HG03060 (cell line): ENCODE measurements around the gene DEPP1.

Experiments
- ATAC-seq: cut with Tn5 transposase; IDR thresholded peaks from one replicate; pipeline ENCODE4 v1.9.1; 2021; ENCODE audit warnings: low read depth, moderate number of reproducible peaks; ENCODE audit not compliant: unreplicated experiment

Gene DEPP1

DNA sequence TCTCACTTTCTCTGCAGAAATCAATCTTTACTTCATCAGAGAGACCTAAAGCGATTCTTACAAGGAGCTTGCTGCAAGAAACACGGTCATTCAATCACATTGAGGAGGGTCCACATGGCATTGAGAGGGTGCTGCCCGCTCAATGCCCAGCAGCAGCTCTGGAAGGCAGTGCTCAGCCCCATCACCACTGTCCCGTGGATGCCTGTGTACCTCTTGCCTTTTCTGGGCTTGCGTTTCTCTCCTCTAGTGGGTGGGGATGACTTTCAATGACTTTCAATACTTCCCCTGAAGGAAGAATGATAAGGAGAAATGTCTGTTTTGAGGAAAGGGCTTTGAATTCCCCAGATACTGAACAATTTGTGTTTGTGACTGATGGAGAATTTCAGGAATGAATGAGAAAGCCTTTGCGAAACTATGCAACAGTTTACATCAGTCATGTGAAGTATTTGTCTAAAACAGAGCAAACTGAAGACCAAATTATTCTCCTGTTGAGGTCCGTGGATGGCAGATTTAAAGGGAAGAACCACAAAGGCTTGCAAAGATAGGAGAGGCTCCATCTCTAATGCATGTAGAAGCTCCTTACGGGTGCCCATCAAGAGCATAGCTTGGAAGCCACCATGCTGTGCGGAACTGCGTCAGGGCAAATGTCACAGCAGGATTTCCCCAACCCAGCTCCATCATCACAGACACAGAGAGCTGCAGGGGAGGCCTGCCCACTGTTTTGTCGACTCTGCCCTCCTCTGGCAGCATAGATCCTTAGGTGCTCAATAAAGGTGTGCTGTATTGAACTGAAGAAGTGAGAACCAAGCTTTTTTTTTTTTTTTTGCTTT lies 15.5 kb upstream of the DEPP1 start:
- no peak for ATAC-seq

DNA sequence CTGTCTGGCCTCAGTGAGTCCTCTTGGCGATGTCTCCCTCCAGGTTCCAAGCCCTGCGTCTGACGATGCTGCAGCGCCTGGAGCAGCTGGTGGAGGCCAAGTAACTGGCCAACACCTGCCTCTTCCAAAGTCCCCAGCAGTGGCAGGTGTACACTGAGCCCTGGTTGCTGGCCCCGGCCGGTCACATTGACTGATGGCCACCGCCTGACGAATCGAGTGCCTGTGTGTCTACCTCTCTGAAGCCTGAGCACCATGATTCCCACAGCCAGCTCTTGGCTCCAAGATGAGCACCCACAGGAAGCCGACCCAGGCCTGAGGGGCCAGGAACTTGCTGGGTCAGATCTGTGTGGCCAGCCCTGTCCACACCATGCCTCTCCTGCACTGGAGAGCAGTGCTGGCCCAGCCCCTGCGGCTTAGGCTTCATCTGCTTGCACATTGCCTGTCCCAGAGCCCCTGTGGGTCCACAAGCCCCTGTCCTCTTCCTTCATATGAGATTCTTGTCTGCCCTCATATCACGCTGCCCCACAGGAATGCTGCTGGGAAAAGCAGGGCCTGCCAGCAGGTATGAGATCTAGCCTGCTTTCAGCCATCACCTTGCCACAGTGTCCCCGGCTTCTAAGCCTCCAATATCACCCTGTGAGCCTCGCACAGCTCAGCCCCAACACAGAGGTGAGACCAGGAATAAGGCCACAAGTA lies 14.8 kb upstream of the DEPP1 start:
- ATAC-seq: no peak

DNA sequence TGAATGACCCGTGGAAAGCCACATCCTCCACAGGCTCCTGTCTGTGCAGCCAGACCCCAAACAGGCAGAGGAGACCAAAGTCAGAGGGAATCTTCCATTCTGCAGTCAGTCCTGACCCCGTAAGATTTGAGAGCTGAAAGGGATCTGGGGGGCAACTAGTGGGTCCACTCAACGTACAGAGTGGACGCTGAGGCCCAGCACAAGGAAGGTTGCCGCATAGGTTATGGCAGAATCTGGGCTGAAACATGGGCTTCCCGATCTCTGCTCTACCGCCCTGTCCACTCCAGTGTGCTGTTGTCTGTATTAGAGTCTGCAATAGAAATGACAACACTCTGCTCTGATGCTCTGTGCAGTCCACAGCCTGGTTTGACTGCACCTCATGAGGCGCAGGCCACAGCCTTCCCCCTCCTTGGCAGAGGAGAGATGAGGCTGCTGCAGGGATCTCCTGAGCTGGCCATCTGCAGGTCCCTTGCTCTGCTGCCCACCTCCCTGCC lies 14.2 kb upstream of the DEPP1 start:
- no peak for ATAC-seq

DNA sequence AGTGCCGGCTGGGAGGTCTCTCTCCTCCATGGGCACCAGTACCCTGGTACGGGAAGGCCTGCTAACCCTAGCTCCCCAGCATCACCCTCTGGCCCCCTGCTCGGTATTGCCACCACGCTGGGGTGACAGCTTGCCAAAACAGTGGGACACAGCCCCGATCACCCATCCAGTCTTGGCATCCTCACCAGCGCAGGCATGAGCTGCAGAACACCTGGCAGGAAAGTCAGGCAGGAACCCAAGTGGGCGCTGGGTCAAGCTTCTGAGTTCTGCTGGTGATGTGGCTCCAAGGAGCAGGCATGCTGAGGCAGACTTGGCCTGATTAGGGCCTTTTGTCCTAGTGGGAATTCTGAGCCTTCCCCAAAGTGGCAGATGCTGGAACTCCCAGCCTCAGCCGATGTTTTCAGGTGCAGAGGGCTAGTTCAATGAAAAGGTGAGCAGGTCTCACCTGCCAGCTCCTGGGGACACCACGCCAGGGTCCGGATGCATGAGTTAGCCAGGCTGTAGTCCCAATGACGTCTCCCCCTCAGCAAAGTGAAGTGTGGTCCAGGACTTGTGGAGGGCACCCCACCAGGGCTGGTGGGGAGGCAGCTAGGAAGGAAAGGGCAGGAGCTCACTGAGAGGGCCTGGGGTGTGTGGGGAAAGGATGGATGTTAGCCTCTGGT lies 13.6 kb upstream of the DEPP1 start:
- no peak for ATAC-seq

DNA sequence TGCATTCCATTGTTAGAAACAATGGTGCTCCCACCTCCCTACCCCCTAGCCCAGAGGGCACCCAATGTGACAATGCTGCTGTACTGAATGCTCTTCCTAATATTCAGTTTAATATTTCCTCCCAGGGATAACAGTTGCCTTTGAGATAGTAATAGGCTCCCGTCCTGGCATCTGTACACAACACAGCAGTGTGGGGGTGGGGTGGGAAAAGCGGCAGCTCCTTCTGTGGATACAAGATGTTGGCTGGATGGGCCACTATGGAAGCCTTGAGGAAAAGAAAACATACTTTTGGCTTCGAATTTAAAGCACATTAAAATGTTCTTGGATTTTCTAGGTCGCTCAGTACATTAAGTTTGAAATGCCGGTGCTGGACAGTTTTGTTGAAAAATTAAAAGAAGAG lies 13.0 kb upstream of the DEPP1 start:
- ATAC-seq: no peak

DNA sequence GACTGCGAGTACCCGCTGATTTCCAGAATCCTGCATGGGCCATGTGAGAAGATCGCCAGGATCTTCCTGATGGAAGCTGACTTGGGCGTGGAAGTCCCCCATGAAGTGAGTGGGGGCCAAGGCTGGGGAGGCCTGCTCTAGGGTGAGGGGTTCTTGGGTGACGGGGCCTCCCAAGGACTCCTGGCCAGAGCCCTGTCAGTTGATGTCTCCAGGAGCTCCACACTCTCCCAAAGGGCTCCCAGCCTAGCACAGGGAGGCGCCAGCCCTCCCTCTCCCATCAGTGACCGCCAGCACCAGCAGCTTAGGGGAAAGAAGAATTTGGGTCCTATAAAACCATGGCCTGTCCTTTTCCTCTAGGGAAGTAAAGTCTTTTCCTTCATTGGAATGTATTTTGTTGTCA lies 12.4 kb upstream of the DEPP1 start:
- ATAC-seq: no peak

DNA sequence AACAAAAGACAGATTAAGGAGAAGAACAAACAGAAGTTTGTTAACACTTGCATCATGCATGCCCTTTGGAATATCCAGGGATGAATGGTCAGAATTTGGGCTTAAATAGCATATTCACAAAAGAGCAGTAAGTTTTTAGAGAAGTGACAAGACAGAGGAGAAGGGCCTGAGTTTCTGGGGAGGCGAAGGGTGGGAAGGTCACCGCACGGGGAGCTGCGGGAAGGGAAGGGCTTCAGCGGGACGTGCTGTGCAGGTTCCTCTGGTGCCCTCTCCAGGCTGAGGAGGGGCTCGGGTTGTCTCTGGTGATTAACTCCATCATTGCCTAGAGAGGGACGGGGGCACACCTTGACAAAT lies 11.7 kb upstream of the DEPP1 start:
- no peak for ATAC-seq

DNA sequence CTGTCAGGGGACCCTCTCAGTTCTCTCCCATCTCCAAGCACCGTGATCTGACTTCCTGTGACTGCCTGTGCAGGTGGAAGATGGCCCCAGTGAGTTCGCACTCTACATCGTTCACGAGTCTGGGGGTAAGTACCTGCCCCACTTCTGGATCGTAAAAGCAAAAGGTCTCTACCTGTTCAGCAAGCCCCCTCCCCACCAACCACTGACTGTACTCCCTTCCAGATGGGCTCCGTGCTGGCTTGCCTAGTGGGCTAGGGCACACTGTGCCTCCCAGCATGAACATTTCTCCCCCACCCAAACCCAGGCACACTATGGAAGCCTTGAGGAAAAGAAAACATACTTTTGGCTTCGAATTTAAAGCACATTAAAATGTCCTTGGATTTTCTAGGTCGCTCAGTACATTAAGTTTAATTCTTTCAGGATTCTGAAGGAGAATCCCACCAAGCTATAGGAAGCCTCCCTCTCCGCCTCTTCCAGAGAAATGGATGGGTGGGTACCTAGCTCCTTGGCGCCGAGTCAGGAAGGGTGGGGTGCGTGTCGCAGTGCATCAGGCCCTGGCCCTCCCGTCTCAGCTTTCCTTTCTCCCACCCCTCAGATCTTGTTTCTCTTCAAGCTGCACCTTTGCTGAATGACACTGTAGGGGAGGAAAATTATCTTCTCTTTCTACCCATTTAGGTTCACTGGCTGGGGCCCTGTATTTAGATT lies 11.1 kb upstream of the DEPP1 start:
- no peak for ATAC-seq

DNA sequence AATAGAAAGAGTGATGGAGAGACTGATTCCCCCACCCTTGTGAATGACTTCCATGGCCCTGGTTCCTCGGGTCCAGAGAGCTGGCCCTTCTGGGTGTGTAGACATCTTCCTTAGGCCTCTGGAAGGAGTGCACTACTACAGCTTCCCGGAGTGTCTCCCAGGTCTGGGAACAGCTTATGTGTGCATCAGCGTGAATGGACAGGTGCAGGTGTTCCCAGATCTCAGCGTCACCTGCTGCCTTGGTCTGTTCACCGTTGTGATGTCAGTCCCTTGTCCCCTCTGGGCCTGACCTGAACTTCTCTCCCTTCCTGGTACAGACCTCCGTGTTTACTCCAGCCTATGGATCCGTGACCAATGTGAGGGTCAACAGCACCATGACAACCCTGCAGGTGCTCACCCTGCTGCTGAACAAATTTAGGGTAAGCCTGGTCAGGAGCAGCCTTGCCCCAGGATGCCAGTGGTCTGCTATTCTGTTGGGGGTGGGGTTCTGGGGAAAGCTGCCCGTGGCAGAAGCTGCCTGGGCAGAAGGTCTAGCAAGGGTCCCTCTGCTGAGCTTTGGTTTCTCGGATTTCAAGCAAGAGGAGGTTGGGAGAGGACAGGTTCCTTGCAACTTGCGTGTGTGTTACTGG lies 10.5 kb upstream of the DEPP1 start:
- no peak for ATAC-seq

DNA sequence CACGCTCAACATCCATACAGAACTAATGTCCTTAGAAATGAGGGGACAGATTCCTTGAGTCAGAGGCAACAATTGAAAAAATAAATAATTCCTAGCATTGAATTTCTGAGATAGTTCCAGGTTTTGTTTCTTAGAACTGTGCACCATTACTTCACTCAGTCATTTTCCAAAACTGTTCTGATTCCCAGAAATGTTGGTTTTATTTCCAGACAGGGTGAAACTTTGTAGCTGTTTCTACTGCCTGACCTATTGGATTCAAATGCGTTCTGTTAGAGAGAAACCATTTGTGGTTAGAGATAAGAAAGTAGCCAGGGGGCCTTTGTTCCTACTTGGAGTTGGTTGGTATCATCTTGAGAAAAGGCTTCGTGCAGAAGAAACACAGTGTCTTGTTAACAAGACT lies 8.1 kb upstream of the DEPP1 start:
- no peak for ATAC-seq

DNA sequence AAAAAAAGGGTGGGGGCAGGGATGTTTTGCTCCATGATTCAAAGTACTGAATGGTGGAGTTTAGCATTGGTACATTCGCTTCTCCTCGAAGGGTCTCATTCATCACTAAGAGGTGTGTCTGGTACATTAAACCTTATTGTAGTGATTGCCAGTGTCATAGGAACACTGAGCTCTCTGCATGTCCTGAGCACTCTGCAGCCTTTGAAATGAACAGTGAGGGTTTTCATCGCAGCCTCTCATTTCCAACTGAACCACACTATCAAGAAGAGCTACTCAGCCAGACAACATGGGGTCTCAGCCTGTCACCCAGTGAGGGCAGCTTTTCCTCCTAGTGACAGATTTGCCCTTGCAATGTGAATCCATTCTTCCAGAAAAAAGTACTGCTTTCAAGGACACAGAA lies 7.6 kb upstream of the DEPP1 start:
- no peak for ATAC-seq

DNA sequence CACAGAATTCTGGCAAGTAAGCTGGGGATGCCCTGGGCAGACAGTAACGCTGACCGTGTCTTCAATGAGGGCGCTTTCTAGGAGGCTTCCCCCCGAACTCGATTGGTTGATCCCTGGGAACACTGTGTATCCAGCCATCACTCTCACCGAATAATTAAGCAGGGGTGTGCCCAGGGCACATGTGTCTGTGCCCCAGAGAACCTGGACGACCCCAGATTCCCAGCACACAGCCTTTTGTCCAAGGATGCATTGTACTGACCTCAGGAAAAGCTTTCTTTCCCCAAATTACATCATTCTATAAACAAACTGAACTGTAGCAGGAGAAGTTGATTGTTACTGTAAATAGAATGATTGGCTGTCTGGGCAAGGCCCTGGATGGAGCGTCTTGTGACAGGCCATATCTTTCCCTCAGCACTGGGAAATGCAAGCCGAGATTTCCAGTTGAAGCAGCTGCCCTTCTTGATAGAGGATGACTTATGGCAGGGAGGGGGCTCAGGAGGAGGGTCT lies 6.6 kb upstream of the DEPP1 start:
- no peak for ATAC-seq

DNA sequence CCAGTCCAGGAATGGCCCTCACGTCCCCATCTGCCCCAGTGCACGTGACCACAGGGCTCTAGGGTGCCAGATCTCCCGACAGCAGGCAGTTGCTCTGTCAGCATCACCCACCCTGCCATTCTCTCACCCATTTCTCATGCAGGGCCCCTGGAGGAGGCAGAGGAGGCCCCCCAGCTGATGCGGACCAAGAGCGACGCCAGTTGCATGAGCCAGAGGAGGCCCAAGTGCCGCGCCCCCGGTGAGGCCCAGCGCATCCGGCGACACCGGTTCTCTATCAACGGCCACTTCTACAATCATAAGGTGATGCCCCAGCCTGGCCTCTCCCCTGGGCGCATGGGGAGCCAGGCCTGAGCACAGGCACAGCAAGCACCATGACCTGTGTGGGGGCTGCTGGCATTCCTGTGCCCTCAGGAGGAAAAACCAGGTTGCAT lies 6.1 kb upstream of the DEPP1 start:
- no peak for ATAC-seq

DNA sequence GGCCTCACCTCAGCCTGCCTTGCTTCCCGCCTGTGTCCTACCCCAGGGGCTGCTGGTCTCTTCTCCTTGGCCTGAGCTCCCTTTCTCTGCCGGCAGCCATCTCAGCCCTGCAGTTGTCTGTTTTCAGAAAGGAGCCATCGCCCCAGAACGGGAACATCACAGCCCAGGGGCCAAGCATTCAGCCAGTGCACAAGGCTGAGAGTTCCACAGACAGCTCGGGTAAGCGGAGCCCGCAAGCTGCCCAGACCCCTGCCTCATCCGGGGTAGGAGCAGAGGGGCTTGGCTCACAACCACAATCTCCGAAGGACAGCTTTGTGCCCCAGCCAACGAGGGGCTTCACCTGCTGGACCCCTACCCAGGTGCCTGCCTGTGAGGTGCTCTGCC lies 5.3 kb upstream of the DEPP1 start:
- ATAC-seq: no peak

DNA sequence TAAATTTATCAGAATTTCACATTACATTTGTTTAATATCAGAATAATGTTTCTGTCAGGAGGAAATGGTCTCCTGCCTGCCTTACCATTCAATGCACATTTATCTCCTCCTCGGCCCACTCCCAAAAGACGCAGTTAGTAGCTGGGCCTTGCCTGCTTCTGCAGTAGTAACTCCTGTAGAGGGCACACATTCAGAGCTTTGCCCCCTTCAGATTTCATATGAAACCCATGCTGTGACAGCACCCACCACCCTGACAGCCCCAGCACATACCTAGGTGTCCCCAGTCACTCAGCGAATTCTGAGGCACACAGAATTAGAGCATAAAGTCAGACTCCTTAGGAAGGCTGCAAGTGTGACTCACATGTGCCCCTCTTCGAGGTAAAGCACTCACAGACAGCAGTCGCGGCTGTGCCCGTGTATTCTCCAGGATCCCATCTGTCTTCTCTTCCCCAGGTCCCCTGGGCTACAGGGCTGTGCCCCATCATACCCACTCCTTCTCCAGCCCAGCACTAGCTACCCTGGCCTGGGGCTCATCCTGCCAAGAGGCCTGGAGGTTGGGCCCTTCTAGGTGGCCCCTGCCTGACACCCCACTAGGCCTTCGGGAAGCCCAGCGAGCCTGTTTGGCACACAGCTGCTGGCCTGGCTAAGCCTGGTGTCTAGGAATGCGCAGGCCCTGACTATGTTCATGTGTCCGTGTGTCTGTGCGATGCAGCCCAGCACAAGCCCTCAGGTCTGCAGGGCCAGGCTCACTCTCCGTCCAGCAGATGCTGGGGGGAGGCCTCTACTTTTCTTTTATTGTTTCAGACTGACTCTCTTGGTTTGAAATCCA lies 4.7 kb upstream of the DEPP1 start:
- no peak for ATAC-seq

DNA sequence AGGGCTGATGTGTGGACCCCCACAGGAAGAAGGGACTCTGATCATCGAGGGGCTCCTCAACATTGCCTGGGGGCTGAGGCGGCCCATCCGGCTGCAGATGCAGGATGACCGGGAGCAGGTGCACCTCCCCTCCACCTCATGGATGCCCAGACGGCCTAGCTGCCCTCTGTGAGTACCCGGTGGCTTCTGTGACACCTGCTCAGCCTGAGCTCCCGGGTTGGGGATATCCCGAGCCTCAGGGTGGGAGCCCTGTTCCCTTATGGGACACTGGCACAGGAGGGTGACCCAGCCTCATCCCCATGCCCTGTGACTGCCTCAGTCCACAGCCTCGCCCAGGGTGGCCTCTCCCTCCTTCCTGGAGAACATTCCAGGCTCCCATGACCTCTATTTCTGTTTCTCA lies 3.9 kb upstream of the DEPP1 start:
- no peak for ATAC-seq

DNA sequence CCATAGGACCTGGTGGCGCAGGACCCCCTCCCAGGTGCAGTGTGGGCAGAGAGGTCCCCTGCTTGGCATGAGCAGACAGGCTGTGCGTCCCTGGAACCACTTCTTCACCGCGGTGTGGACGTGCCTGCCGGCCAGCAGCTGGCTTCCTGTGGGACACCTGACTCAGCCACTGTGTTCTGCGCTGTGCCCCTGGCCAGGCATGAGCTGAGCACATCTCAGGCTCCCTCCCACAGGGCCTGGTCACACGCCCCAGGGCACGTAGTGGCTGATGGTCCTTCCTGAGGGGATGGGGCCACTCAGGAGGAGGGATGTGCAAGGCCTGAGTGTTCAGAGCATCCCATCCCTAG lies 3.5 kb upstream of the DEPP1 start:
- no peak for ATAC-seq

DNA sequence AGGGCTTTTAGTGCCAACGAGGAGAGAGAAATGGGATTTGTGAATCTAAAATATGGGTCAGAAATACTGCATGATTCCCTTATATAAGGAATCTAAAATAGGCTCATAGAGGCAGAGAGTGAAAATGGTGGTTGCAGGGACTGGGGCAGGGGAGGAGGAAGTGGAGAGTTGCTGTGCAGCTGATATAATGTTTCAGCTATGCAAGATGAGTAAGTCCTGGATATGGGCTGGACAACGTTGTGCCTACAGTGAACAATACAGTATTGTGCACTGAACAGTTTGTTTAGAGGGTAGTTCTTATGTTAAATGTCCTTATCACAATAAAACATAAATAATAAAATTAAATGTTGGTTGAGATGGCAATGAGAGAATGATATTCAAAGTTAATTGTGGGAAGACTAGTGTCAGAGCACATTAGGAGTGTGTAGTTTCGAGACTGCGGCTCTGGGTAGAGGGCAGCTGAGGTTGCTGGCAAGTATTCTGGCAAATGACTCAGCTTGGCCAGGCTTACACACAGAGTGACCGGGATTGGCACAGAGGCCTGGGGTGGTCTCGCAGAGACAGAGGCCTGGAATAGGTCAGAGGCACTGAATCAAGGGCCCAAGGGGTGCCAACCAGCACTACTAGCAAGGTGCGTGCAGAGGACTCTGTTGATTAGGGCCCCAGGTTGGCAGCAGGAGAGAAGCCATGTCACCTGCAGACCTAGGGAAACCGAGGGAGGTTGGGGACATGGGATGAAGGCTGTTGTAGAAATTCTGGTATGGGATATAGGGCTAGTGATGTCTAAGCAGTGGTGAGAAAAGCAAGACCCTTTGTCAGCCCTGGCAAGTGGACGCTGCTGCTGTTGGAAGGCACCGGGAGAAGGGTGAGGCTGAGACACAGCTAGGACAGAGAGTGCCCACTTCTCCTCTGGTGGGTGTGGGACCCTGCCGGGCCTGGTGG lies 2.8 kb upstream of the DEPP1 start:
- ATAC-seq: no peak
